Measurements from ENCODE around the gene ALG9.

DNA sequence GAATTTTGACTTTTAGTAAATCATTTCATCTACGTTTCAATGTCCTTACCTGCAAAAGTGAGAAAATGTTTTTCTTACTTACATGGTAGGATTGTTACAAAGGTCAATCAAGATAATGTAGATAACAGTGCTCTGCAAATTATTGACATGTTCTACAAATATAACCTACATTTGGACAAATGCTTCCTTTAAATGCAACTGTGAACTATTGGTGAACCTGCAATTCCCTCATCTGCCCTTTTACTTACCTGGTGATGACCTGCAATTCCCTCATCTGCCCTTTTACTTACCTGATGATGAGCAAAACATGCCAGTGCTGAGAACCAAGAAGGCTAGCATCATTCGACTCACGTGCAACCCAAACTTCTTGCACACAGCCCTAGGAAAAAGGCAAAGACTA lies 11.1 kb downstream of the ALG9 start:
- TF ChIP-seq CTCF (IDR thresholded peaks at IDR 0.05; ENCODE audit: low read depth, low read length) (no peak), POLR2A (IDR thresholded peaks at IDR 0.05; ENCODE audit: extremely low read depth, insufficient read length) (no peak), MAX (IDR thresholded peaks at IDR 0.05; ENCODE audit: low read depth, low read length) (no peak), MYC (IDR thresholded peaks at IDR 0.05; ENCODE audit: low read depth, low read length) (no peak)
